ENCODE results near the gene DNAJC5.

DNAJC5 gene

GRCh38 chr20:63942250-63942951 is 47.5 kb downstream of the DNAJC5 start:
- DNase-seq, result no peak

- no peak for DNase-seq
These were observed 48.3 kb downstream of the DNAJC5 start for GRCh38 chr20:63942969-63943807.

GRCh38 chr20:63943808-63944077 is 48.8 kb downstream of the DNAJC5 start:
- no peak for DNase-seq

GRCh38 chr20:63944078-63944941 is 49.4 kb downstream of the DNAJC5 start:
- DNase-seq, result no peak

GRCh38 chr20:63945031-63945658 is 50.2 kb downstream of the DNAJC5 start:
- no peak for DNase-seq

- no peak for DNase-seq
These were observed 51.3 kb downstream of the DNAJC5 start for GRCh38 chr20:63945921-63946920.

- no peak for DNase-seq
These were observed 52.2 kb downstream of the DNAJC5 start for GRCh38 chr20:63946986-63947637.

GRCh38 chr20:63947638-63948456 is 52.9 kb downstream of the DNAJC5 start:
- no peak for DNase-seq

GRCh38 chr20:63950701-63951397 is 55.9 kb downstream of the DNAJC5 start:
- DNase-seq, result no peak

- DNase-seq, result no peak
These were observed 56.7 kb downstream of the DNAJC5 start for GRCh38 chr20:63951398-63952209.

- no peak for DNase-seq
These were observed 57.2 kb downstream of the DNAJC5 start for GRCh38 chr20:63952210-63952535.

- DNase-seq, result no peak
These were observed 57.8 kb downstream of the DNAJC5 start for GRCh38 chr20:63952769-63953168.

GRCh38 chr20:63953764-63954429 is 59.0 kb downstream of the DNAJC5 start:
- no peak for DNase-seq

- DNase-seq, result no peak
These were observed 60.4 kb downstream of the DNAJC5 start for GRCh38 chr20:63955281-63955826.

GRCh38 chr20:63955827-63956663 is 61.1 kb downstream of the DNAJC5 start, which contains the start of gene UCKL1:
Gene UCKL1 (minus strand): TSS chr20:63956416. CDS start chr20:63956372, 44 bp downstream.
- peak; percentile 92 for DNase-seq

GRCh38 chr20:63956664-63957003 is 61.7 kb downstream of the DNAJC5 start:
- DNase-seq, result no peak

Data from left hindlimb (tissue), 1 donor.